Coronary artery (tissue), 2 donors: ENCODE results near the gene TEX261.

Experiments used
- DNase-seq: peaks from one replicate; pipeline ENCODE4 v3.0.0-alpha.2; 2017; ENCODE audit warnings: low spot score
- H3K27ac ChIP-seq, 2 donors: fragments of 200-600 bp; sonication (generic); one replicate each; pipeline ENCODE4 v1.5.1; 2016 to 2019
- H3K4me3 ChIP-seq: fragments of 200-600 bp; sonication (generic); 2 replicates; pipeline ENCODE4 v1.5.1; 2016; ENCODE audit warnings: mild to moderate bottlenecking, moderate library complexity
- CTCF ChIP-seq: fragments of 200-600 bp; sonication (generic); IDR thresholded peaks from one replicate; pipeline ENCODE4 v1.5.1; 2019; ENCODE audit warnings: antibody characterized with exemption

The TEX261 gene

GRCh38 chr2:70948337-70949003 lies 46.2 kb downstream of the TEX261 start:
- H3K4me3 ChIP-seq, result peak overlapping the region; percentile 61
- TF ChIP-seq CTCF, result peak; percentile 80

GRCh38 chr2:70947556-70948184 lies 47.0 kb downstream of the TEX261 start:
- H3K4me3 ChIP-seq, result peak overlapping the region; percentile 61
- DNase-seq, result peak; percentile 56
- H3K27ac ChIP-seq, result no peak overlapping the region
- no peak for TF ChIP-seq CTCF

More at GRCh38 chr2:70948337-70949003, 46.2 kb downstream of the TEX261 start:
- H3K27ac ChIP-seq, result no peak overlapping the region
- DNase-seq, result peak; percentile 86

GRCh38 chr2:70946832-70947442 lies 47.7 kb downstream of the TEX261 start:
- no peak for TF ChIP-seq CTCF
- peak; percentile 38 for DNase-seq
- Histone ChIP-seq H3K27ac (no peak overlapping the region), H3K4me3 (no peak overlapping the region)

GRCh38 chr2:70944111-70944690 lies 50.5 kb downstream of the TEX261 start:
- DNase-seq, result peak; percentile 53
- Histone ChIP-seq H3K4me3 (no peak overlapping the region), H3K27ac (no peak overlapping the region)
- no peak for TF ChIP-seq CTCF

GRCh38 chr2:70943205-70943871 lies 51.3 kb downstream of the TEX261 start:
- no peak for TF ChIP-seq CTCF
- peak; percentile 70 for DNase-seq
- Histone ChIP-seq H3K27ac (no peak overlapping the region), H3K4me3 (no peak overlapping the region)

GRCh38 chr2:70942396-70943204 lies 52.1 kb downstream of the TEX261 start:
- peak; percentile 58 for DNase-seq

More at GRCh38 chr2:70942396-70943204, 52.1 kb downstream of the TEX261 start:
- TF ChIP-seq CTCF, result no peak
- Histone ChIP-seq H3K27ac (no peak overlapping the region), H3K4me3 (no peak overlapping the region)
